Activated CD4-positive, alpha-beta T cell treated with anti-CD3 and anti-CD28 coated beads, Interleukin-2, Interleukin-4, amounts not matched to agents 100 ng/mL and 50 ng/mL, durations not matched to agents 16 hours and 8 hours (primary cell): Measurements from ENCODE around the gene LARP1.

Source experiments
- DNase-seq: peaks from one replicate; pipeline ENCODE4 v3.0.0-alpha.2; 2020; ENCODE audit warnings: low spot score

LARP1 gene

DNA sequence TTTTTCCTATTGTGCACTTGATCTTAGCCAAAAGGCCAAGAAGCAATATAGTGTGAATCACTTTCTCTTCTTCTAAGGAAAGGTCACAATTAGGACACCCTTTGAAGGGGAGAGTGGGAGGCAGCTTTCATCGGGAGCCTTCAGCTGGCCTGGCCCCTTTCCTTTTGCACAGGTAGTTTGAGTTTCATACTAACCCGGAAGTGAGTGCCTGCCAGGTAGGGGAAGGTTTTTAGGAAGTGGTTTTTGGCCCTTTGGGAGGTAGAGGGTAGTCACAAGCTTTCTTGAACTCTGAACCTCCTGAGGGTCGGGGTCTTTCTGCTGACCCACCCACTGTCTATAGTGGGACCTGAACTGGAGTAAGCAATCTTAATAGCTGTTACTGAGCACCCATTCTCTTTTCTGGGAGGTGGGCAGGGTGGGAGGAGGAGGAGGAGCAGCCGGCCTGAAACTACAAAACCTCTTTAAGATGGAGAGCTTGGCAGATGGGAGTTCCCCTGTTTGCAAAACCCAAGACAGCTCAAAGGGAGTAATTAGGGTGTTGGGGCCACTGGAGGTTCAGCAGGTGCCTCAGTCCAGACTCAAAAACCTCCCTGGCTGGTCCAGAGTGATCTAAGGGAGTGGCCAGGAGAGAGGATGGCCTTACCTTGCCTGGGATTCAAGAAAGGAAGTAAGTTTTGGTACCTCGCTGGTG, 6.0 kb downstream of the LARP1 start:
- no peak for DNase-seq

DNA sequence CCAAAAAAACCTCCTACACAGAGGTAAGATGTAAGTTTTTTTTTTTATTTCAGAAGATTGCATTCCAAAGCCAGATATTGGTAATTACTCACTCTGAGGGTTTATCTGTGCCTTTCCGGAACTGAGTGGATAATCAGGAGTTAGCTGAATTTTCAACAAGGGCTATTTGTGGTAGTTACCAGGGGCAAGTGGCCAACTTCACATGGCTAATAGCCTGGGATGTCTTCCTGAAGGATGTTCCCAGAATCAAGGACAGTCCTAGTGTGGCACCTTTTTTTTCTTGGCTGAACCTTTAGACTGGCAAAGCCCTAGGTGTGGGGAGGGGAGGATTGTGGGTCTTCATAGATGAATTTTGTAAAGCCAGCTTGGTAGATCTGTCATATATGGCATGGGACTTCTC, 7.1 kb downstream of the LARP1 start:
- no peak for DNase-seq

DNA sequence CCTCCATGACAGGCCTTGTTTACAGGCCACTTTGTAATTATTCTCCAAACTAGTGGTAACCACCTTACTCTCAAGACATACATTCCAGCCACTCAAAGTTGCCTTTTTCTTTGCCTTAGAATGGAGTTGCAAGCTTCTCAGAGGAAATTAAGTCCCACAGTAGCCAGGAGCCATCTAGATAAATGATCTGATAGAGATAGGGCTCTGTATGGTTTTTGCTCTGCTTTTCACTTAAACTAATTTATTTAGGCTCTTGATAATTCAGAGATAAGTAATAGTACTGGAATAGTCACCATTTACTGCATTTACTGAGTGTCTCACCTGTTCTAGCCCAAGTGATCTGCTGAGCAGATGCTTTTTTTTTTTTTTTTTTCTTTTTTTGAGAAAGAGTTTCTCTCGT, 7.5 kb downstream of the LARP1 start:
- no peak for DNase-seq

DNA sequence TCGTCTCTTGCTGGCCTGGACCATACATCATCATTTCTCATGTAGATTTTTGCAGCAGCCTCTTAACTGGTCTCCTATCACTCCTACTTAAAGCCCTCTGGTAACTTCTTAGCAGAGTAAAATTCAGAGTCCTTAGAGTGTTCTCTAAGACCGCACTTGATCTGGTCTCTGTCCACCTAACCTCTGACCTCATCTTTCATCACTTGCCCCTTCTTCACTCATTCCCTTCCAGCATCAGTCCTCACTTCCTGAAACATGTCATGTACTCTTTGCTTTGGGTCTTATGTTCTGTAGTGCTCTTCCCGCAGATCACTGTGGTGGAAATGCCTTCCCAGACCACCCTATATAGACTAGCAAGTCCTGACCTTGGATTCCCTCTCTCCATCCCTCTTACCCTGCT, 9.8 kb downstream of the LARP1 start:
- no peak for DNase-seq

DNA sequence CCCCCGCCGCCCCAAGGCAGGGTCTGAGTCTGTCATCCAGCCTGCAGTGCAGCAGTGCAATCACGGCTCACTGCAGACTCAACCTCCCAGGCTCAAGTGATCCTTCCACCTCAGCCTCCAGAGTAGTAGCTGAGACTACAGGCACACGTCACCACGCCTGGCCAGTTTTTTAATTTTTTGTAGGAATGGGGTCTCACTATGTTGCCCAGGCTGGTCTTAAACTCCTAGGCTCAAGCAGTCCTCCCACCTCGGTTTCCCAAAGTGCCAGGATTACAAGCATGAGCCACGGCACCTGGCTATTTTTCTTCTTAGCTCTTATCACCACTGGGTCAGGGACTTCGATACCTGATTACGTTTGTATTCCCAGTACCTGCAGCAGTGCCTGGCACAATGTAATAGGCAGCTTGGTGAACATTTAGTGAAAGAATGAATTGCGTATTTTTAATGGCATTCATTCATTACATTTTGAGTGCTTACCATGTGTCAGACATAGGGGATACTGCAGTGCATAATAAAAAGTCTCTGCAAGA, 10.3 kb downstream of the LARP1 start:
- no peak for DNase-seq

DNA sequence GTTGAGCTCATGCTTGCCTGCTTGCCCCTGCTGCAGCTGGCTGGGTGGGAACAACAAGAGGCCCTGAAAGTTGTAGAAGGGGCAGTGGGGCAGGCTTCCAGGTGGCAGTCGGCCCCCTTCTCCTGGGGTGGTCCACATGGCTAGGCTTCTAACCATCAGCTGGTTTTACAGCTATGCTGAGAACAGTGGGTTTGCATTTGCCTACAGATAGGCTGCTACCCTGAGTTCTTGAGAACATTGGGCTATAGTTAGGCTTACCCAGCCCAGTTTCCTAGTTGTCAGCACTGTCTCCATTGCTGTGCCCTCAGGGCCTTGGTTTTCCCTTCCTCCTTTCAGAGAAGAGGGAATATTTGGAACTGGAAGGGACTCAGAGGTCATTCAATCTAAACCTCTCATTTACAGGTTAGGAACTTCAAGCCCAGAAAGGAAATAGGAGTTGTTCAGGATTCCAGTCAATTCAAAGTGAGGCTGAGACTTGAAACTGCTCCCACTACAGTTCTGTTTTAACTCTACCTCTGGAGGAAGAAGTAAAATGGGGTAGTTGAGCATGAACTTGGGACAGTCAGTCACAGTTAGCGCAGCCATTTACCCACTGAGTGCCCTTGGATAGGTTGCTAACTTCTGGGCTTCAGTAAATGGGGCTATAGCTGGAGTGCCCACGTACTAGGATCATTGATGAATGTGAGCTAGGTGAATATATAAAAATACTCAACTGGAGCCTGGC, 11.5 kb downstream of the LARP1 start:
- no peak for DNase-seq

DNA sequence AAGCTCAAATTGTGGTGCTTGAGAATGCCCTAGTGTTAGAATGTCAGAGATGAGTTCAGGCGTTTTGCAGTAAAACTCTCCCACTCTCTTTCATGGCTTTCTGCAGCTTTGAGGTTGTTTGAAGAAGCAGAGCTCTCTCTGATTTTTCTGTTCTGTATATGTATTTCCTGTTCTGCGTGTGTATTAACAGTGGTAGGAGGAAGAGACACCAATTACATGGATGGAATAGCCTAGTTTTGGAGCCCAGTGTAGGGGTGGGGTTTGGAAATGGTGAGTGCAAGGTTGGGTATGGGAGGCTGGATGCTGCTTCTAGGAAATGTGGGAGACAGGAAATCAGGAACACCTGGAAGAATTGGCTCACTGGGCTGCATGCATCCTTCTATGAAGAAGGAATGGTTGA, 12.4 kb downstream of the LARP1 start:
- DNase-seq = no peak

DNA sequence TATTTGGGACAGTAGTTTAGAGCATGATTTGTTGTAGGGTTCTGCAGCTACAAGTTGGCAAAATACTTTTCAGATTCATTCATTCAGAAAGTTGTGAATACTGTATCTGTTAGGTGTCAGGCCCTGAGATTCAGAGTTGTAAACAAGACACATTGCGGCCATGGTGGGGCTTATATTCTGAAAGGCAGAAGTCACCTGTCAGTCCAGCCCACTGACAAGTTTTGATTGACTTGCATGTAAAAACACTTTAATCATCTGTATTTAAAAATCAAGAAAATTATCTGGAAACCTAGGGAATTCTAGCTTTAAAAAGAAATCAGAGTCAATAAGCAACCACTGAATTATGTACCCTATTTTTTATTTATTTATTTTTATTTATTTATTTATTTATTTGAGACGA, 13.0 kb downstream of the LARP1 start:
- DNase-seq = no peak

DNA sequence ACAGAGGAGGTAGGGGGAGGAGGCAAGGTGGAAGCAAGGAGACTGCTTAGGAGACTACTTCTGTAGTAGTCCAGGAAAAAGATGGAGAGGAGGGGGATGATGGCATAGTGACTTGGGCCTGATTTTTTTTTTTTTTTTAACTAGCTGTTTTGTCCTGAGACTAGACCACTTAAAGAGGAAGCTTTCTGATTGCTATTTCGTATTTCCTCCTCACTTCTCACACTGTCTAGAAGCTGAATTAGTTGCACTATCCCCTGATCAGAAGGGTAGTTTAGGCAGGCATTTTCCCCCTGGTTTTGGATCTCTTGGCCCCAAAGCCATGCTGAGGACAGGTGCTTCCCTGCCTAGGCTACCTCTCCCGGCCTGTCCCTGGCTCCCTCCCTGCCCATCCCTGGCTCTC, 14.9 kb downstream of the LARP1 start:
- DNase-seq = no peak

DNA sequence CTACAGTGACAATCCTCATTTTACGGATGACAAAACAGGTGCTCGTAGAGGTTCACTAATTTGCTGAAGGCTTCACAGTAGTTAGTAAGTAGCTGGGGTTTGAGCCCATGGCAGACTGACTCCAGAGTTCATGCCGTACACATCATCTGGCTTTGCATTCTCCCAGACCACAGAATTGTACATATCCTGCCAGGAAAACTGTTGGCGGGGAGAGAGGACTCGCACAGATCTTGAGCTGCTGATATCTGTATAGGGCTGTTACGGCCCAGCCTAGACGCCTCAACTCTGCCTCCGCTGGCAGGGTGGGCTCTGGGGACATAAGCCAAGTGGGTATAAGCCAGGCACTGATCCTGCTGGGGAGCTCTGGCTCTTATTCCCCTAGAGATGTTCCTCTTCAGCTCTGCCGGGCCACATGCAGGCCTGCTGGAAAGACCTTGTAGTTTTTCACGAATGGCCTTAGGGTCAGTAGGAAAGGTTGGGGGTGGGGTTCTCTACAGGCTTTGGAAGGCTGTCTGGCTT, 16.3 kb downstream of the LARP1 start:
- DNase-seq = no peak

DNA sequence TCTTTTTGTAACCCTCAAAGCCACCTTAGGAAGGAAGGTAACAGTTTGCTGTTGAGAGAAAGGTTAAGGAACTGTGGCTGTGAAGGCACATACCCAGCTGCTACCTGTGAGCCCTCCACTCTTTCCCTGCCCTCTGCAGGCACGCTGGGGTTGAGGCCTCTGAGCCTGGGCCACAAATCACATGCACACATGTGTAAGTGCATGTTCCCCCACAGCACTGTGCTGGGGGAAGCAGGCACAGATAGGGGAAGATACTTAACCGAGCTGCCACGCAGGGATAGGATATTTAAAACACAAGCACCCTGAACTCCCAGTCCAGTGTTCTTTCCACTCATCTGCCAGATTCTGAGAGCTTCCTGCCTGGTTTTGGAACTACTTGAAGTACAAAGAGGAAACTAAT, 18.1 kb downstream of the LARP1 start:
- DNase-seq = no peak

DNA sequence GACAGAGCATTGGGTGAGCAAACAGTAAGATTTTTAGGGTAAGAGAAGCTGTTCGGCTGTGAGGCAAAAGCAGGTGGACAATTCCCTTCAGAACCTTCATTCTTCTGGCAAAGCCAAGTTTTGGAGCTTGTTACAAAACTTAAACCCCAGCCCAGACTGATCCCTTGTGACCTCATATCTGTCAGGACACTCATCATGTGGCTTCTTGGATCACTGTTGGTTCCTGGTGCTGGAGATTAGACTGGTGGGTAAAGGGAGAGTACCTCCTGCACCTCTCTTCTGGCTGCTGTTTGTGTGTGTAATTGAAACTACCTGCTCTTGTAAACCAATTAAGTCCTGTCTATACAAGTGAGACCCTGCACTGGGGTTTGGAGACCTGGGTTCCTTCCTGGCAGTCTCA, 21.0 kb downstream of the LARP1 start:
- DNase-seq = no peak

DNA sequence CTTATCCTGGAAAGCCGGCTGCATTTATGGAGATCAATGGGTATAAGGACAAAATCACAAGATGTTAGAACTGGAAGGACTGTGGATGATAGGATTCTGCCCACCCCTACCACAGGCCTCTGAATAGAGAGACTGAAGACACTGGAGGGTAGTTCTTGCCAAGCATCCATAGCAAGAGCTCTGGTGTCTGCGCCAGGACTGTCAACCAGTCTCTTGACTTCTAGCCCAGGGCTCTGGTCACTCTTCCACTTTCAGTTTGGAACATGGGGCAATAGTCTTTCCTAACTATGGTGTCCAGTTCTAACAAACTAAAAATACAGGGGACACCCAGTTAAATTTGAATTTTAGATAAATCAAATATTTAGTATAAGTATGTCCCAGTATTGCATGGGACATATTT, 23.4 kb downstream of the LARP1 start:
- no peak for DNase-seq

DNA sequence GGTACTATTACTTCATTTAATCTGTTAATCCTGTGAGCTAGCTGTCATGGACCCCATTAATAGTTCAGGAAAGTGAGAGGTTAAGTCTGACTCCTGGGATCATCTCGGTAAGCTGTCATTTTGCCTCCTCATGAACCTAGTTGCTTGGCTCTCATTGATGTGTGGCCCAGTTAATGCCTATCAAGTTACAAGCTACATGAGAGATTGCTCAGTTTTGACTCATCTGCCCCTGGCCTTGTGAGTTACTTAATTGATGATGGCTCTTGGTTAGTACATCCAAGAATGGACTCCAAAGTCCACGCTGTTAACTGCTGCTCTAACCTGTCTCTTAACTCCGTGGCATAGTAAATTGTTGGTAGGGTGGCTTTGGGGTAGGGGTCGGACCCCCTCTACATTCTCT, 23.9 kb downstream of the LARP1 start:
- DNase-seq = no peak

DNA sequence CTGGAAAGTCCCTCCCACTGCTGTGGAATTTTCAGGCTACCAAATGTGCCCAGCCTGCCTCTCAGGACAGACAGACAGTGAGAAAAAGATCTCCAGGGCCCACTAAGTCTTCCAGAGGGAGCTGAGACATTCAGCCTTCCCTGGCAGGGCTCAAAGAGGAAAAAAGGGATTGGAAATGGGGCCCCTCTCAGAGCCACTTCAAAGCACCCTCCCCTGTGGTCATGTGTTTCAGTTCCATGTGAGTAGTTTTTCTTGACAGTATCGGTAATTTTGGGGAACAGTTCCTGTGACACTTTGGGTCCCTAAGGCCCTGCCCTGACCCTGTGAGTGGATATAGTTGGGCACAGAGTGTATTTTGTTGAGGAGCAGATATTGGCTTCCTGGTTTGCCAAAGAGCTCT, 25.0 kb downstream of the LARP1 start:
- no peak for DNase-seq

DNA sequence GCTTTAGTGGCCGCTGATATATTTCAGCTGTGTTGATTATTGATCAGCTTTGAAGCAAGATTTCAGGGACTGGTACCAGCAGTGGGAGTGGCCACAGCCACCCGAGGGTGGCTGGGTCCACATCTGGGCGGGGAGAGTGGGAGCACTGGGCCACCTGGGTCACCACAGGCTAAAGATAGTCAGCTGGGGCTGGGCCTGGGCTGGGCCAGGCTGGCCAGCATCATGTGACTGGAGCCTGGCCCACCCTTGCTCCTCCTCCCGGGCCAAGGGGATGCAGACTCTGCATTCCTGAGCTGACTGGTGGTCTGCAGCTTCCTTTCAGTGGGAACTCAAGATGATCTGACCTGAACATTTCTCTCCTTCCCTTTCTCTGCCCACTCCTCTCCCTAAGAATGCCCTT, 27.1 kb downstream of the LARP1 start:
- DNase-seq = no peak

DNA sequence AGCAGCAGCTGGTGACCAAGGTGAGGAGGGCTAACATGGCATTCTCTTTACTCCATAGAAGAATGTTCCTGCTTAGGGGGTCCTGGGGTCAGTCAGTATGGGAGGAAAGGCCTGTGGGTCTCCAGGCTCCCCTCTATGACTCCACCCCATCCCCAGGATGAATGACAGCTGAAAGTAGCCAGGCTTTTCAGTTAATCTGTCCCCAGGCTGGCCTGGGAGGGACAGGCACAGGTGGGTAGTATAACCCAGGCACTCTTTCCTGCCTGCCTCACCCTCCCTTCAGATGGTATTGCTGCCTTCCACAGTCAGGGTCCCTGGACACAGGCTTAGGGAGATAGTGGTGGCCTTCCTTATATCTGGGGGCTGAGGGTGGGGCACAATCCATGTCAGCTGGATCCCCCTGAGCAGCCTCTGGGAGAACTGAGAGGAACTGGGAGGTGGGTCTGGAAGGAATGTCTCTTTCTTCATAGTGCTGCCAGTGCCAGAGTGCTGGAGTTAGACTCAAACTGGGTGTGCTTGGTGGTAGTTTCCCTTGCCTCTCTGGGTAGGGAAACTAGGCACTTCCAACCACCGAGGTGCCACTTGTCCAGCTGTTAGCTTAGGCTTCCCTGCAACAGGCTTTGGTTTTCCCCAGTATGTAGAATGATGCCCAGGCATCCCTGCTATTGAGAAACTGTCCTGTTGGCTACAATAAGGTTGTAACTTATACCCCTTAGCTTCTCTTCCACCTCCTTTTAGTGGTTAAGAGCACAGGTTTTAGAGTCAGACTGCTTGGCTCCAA, 27.8 kb downstream of the LARP1 start:
- DNase-seq = no peak

DNA sequence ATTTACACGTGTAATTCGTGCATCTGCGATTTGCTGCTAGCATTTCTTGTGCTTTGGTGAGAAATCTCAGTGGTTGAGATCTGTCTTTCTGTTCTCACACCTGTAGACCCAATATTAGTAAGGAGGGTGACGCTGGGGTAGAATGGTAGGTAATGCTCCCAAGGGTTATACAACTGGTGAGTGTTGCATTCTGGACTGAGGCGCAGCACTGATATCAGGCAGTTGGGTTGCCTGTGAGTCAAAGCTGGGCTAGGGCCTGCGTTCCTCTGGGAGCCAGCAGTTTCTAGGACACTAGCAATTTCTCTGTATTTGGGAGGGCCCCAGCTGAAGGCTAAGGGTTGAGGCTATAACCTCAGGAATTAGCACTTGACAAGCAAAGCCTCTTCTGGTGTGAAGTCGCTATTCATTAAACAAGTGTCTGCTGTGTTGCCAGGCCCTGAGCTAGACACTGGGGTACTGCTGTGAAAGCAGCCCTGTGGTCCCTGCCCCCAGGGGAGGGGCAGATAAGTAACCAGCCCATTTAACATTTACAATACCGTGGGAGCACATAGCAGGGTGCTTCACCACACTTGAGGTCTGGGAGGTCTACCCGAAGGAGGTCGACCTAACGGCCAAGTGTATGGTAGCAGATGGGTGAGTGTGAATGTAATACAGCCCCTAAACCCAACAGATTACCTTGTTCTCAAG, 28.7 kb downstream of the LARP1 start:
- DNase-seq = no peak

DNA sequence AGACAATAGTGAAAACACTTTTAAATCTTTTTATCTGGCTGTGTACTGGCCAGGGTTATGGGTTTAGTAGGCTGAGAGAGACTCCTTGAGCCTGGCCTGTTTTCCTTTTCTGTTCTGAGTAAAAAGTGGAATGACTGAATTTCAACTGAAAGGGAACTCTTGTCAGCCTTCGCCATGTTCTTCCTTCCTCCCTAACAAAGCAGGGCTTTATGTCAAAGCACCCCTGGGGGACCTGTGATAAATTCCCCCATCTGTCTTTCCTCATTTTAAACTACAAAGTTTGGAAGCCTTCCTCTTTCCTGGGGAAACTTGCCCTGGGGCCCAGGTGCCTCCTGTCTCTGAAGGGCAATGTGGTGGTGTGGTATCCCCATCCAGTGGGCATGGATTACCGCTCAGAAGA, 29.7 kb downstream of the LARP1 start:
- DNase-seq = no peak

DNA sequence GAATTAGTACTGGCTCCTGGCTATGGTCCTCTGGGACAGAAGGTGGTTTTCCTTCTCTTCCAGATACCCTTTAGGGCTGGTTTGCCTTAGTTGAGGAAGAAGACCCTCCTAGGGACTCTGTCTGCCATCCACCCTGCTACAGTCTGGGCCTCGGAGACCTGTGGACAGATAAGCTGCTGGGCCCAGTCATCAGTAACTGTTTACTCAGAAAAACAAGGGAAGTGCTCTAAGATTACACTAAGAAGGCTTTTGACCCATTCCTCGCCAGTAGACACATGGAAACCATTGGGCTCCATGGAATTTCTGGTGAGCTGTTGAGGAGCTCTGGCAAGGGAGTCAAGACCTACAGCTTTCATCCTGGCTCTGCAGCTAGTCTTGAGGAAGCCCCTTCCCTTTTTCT, 31.2 kb downstream of the LARP1 start:
- DNase-seq = no peak

DNA sequence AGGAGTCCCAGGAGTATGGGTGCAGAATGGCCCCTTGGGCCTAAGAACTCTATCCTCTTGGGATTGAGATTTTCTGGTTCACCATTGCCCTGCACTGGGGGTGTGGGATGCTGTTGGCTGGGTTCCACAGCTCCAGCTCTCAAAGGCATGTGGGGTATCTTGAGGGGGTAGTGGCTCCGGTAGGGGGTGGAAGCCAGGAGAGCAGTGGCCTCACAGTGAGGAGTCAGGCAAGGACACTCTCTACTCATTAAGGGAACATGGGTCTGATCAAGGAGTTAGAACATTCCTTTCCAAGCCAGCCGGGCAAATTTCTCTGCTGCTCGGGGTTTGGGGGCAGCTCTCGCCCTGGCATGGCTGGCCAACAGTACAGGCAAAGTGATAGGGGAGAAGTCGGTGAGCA, 33.0 kb downstream of the LARP1 start:
- no peak for DNase-seq

DNA sequence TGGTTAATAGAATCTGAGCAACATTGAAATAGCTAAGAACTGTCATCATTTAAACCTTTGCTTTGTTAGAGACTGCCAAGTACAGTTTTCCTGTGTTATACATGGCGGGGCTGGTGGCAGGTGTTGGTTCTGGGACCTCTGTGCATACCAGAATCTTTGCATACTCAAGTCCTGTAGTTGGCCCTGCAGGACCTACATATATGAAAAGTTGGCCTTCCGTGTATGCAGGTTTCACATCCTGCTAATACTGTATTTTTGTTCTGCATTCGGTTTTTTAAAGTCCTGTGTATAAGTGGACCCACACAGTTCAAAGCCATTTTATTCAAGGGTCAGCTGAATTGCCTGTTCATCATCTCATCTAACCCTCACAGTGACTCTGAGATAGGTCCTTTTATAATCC, 36.4 kb downstream of the LARP1 start:
- no peak for DNase-seq
